GM21447 (cell line): Measurements from ENCODE around the gene PSAP.

Experiments
- ATAC-seq: cut with Tn5 transposase; IDR thresholded peaks from one replicate; pipeline ENCODE4 v1.9.1; 2021; ENCODE audit not compliant: unreplicated experiment

The PSAP gene

GRCh38 chr10:71829896-71830295 lies 21.2 kb downstream of the PSAP start:
- ATAC-seq, result no peak

- ATAC-seq, result no peak
Observed at GRCh38 chr10:71829171-71829570, 21.9 kb downstream of the PSAP start.

- no peak for ATAC-seq
Observed at GRCh38 chr10:71828702-71829101, 22.3 kb downstream of the PSAP start.

GRCh38 chr10:71827852-71828251 lies 23.2 kb downstream of the PSAP start:
- no peak for ATAC-seq

- ATAC-seq, result no peak
Observed at GRCh38 chr10:71825217-71825616, 25.8 kb downstream of the PSAP start.

GRCh38 chr10:71824333-71824732 lies 26.7 kb downstream of the PSAP start:
- no peak for ATAC-seq

GRCh38 chr10:71823356-71823755 lies 27.7 kb downstream of the PSAP start:
- ATAC-seq, result no peak

GRCh38 chr10:71821909-71822763 lies 28.9 kb downstream of the PSAP start:
- no peak for ATAC-seq

- no peak for ATAC-seq
Observed at GRCh38 chr10:71820966-71821365, 30.1 kb downstream of the PSAP start.

GRCh38 chr10:71819985-71820384 lies 31.1 kb downstream of the PSAP start:
- ATAC-seq, result no peak

- no peak for ATAC-seq
Observed at GRCh38 chr10:71819441-71819861, 31.6 kb downstream of the PSAP start.

GRCh38 chr10:71818674-71819260 lies 32.3 kb downstream of the PSAP start:
- ATAC-seq, result no peak

- no peak for ATAC-seq
Observed at GRCh38 chr10:71817831-71818655, 33.0 kb downstream of the PSAP start.

- ATAC-seq, result no peak
Observed at GRCh38 chr10:71816936-71817618, 34.0 kb downstream of the PSAP start.

- ATAC-seq, result no peak
Observed at GRCh38 chr10:71816421-71816851, 34.6 kb downstream of the PSAP start.

- no peak for ATAC-seq
Observed at GRCh38 chr10:71815515-71816130, 35.4 kb downstream of the PSAP start.

- no peak for ATAC-seq
Observed at GRCh38 chr10:71814922-71815411, 36.1 kb downstream of the PSAP start.

GRCh38 chr10:71812913-71813590 lies 38.0 kb downstream of the PSAP start:
- ATAC-seq, result no peak

- ATAC-seq, result no peak
Observed at GRCh38 chr10:71812016-71812912, 38.8 kb downstream of the PSAP start.
